Prostate gland (tissue), 2 donors: ENCODE measurements around the gene DUSP18.

ENCODE experiments used
- CTCF ChIP-seq, 4 experiments: fragments of 200-600 bp in 2 of 4; fragments of 450-650 bp in 2 of 4; sonication (generic) in 2 of 4; IDR thresholded peaks; 1 replicate in 3 of 4; 2 replicates in 1 of 4; pipeline ENCODE4 v1.5.1; 2016 to 2019; ENCODE audit warnings: antibody characterized with exemption in 4 of 4, mild to moderate bottlenecking in 2 of 4, moderate library complexity in 2 of 4
- POLR2A ChIP-seq: fragments of 450-650 bp; IDR thresholded peaks from one replicate; pipeline ENCODE4 v1.6.1; 2016; ENCODE audit warnings: antibody characterized with exemption, mild to moderate bottlenecking
- POLR2AphosphoS5 ChIP-seq: sonication (generic); formaldehyde crosslinking; IDR thresholded peaks from one replicate; pipeline ENCODE4 v1.6.1; 2017; ENCODE audit warnings: antibody characterized with exemption

GRCh38 chr22:30650508-30651116 is 17.1 kb downstream of the DUSP18 start:
- TF ChIP-seq CTCF (IDR thresholded peaks at IDR 0.05) (no peak), POLR2A (no peak), POLR2AphosphoS5 (no peak)
